CD4-positive, alpha-beta T cell treated with Interleukin-4 for 1 hour (primary cell): ENCODE results near the gene USP21.
A peak's percentile ranks its signal among the peaks of the same experiment; 100 is the strongest.

Experiments used
- DNase-seq, 2 donors: peaks; one replicate each; pipeline ENCODE4 v3.0.0-alpha.2; 2020 to 2022

Gene USP21

GRCh38 chr1:161172776-161173376 lies 13.6 kb downstream of the USP21 start:
- DNase-seq: no peak

DNA sequence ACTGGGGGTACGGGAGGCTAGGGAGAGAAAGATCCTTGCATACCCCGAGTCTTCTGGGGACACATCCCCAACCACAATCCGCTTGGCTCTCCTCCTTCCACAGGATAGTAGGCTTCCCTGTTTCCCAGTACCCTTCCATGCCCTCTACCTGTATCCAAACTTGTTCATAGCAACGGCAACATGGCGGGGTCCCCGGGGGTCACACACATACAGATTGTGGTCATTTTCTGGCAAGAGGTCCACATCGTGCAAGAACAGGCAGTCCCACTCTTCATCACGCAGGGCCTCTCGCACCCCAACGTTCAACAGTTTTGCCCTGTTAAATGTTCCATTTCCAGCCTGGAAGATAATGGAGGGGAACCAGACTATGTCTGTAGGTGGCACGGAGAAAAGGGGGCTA lies 14.4 kb downstream of the USP21 start:
- DNase-seq: no peak

DNA sequence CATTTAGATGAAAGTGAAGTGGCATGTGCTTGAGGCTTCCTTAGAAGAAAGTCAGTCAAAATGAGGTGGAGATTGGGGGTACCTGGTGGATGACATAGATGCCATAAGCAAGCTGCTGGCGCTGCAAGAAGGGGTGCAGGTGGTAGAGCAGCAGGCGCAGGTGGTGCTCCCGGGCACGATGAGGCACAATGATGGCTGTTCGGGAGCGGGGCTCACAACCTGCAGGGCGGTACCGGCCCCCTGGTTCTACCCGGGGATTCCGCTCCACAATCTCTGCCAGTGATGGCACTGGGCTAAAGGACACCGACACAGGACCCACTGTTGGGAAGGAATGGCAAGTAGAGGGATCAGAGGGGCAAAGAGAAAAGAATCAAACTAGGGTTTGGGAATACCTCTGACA lies 15.6 kb downstream of the USP21 start:
- no peak for DNase-seq

DNA sequence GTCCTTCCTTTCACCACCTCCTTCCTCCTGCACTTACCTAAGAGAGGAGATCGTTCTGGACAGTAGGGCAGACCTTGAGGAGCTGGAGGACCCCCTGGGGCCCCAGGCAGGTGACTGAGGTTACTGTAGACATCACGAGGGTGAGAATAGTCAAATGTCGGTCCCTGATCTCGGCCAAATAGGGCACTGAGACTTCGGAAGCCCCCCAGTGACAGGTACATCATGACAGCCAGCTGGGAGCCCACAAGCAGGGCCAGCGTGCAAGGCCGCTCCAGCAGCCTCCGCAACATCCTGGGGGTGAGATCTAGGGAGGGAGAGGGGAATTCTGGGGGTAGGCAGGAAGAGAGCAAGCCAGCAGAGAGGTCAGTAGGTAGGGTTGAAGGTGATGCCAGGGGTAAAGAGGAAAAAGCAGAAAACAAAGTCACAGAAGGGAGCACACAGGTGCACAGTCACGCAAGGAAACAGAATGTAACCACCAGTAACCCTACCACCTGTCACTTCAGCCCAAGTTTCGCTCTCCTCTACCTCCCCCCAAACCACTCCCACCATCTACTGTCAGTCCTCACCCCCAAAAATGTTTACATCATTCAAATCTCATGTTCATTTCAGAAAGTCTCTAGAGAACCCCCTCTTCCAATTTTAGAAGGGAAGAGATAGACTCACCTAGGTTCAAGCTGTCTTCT lies 16.6 kb downstream of the USP21 start:
- DNase-seq: no peak

DNA sequence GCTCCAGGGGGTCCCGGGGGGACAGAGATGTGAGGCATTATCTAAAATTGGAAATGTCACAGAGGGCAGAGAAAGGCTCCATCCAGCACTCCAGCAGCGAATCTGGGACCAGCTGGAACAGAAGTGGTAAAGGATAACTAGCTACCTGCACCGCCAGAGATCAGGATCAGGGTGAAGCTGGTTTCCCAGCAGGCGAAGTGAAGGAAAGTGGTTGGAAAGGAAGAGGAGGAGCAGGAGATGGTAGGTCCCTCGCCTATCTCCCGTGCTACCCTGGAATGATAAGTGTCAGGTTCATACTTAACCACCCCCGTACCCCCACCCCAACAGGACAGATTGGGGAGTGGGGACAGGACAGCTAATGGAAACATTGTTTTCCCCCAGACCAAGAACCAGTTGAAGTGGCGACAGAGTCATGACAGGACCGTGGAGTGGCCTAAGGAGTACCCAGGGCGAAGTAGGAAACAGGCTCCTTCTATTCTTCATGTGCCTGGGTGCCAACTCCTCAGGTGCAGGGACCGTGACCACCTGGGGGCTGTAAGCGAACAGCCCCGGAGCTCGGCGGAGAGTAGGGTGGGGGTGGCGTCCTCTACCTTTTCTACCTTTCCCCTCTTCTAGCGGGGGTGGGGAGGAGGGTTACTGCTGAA lies 17.3 kb downstream of the USP21 start:
- DNase-seq: no peak

GRCh38 chr1:161177112-161177935 lies 18.0 kb downstream of the USP21 start, which contains the start of gene B4GALT3:
B4GALT3 (minus strand) TSS chr1:161177507; CDS start chr1:161176060, 1,447 bp downstream.
- DNase-seq: peak; percentile 90 to 93

DNA sequence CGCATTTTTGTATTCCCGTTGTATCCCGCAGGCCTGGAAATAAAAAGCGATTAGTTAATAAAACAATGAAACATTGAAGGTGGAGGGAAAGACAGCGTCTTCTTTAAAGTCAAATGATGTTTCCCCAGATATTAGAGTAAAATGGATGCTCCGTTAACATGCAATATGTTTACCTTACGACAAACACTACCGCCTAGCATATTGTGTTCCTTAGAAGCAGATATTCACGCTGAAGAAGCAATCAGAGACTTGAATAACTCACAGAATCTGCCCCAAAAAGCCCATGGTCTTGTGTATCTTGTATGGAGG lies 18.6 kb downstream of the USP21 start:
- no peak for DNase-seq

DNA sequence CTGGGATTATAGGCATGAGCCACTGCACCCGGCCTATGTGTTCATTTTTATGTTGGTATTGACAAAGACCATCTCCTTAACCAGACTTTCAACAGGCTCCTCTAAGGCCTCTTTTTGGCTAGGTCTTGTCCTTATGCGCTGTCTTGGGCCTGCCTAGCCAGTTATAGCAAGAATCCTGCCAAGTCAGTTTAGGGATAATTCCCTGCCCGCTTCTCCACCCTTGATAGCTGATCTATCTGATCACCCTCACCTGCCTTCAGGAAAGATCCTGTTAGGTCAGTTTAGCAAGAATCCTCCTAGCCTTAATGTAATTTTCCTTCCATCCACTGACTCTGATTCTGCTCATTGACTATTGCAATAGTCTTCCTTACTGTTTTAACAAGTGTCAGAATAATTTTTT lies 20.4 kb downstream of the USP21 start:
- no peak for DNase-seq

- DNase-seq: peak in 1 of 2 donors; percentile 37
Measured at GRCh38 chr1:161180639-161181038, 21.3 kb downstream of the USP21 start.

GRCh38 chr1:161182214-161182613 lies 22.9 kb downstream of the USP21 start:
- DNase-seq: peak; percentile 74 to 85

DNA sequence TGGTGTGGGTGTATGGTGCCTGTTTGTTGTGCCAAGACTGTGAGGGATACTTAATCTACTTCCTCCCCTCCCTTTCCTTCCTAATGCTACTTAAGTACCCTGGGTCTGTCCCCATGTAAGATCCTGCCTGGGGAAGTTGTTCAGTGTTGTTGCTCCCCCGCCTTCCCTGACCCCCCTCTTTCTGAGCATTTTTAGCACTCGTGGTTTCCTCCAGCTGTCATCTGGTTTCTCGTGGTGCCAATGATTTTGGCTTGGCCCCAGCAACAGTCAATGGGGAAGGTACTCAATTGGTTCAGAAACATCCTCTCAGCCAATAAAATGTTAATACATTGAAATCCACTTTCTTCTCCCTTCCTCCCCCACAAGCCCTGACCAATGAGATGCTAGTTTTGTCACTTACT lies 26.0 kb downstream of the USP21 start:
- peak; percentile 89 to 93 for DNase-seq

- DNase-seq: peak; percentile 39 to 40
Measured at GRCh38 chr1:161185732-161186311, 26.5 kb downstream of the USP21 start.

- DNase-seq: no peak
Measured at GRCh38 chr1:161187311-161187710, 28.0 kb downstream of the USP21 start.

- DNase-seq: no peak
Measured at GRCh38 chr1:161188381-161188780, 29.1 kb downstream of the USP21 start.

DNA sequence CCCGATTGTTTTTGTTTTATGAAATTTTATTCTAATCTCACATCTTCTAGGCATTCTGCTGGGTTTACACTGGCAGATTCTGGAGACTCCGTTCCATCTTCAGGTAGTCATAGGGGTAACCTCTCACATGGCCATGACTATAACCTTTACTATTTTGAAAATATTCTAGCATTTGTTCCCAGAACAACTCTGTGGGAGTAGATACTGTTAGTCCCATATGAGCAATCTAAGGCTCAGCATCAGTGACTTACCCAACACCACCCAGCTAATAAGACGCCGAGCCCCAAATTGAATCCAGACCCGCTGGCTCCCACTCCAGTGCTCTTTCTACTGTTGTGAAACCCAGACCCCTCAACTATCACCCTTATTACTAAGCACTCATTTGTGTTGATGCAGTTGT lies 29.7 kb downstream of the USP21 start:
- DNase-seq: no peak

DNA sequence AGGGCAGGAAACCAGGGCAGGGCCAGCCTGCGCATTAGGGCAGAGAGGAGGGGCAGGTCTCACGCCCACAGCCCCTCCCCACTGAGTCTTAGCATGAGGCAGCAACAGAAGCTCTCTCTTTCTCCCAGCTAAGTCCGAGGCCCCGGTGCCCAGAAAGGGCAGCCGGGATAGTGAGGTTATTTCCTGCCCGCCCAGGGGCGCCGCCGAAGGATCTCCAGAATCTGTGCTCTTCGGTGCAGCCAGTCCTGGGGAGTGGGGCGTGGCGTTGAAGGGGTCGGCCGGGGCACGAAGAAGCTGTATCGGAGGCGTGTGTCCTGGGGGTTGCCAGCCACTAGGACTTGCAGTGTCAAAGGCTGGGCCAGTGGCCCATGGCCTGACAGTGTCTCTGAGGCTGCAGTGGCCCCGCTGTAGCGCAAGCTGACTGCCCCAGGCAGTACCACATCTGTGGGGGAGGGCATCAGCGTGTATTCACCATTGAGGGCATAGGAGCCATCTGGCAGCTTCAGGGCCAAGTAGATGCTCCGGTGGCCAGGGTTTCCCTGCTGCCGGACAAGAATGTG lies 31.7 kb downstream of the USP21 start:
- no peak for DNase-seq

DNA sequence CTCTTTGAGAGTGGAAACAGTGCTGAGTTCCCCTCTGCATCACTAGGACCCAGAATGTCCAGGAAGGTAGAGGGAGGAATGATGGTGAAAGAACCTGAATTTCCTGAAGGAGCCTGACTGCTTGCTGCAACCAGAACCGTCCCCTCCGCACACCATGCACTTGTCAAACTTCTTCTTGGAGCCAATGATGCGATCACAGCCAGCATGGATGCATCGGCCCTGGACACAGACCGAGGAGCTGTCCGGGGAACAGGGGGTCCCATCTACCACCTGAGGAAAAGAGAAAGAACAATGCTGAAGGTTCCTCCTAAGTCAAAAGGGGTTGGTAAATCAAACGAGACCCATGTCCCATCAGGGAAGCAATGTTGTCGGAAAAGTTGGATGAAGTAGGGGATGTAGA lies 32.7 kb downstream of the USP21 start:
- no peak for DNase-seq

GRCh38 chr1:161192476-161193465 lies 33.5 kb downstream of the USP21 start:
- peak; percentile 80 to 84 for DNase-seq

- DNase-seq: no peak
Measured at GRCh38 chr1:161193561-161194235, 34.4 kb downstream of the USP21 start.

GRCh38 chr1:161195171-161195570 lies 35.9 kb downstream of the USP21 start:
- DNase-seq: no peak

- no peak for DNase-seq
Measured at GRCh38 chr1:161196111-161196510, 36.8 kb downstream of the USP21 start.
